ENCODE data around the gene BBS10.

DNA sequence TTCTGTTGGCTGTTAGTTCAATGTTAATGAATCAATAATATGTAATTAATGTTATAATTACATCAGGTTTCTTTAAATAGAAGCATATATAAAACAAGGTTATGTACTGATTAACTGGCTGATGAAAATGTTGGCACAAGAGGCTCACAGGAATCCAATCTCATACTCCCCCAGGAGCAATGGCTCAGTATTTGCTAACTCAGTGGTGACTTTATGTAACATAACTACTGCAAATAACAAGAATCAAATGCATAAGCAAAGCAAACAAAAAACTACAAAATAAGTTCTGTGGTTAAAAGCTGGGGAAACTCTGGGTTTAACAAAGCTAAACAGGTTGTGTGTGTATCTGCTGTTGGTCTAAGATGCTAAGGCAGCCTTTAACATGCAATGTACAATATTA, 27.7 kb upstream of the BBS10 start:
- TF ChIP-seq, protein P1, sequence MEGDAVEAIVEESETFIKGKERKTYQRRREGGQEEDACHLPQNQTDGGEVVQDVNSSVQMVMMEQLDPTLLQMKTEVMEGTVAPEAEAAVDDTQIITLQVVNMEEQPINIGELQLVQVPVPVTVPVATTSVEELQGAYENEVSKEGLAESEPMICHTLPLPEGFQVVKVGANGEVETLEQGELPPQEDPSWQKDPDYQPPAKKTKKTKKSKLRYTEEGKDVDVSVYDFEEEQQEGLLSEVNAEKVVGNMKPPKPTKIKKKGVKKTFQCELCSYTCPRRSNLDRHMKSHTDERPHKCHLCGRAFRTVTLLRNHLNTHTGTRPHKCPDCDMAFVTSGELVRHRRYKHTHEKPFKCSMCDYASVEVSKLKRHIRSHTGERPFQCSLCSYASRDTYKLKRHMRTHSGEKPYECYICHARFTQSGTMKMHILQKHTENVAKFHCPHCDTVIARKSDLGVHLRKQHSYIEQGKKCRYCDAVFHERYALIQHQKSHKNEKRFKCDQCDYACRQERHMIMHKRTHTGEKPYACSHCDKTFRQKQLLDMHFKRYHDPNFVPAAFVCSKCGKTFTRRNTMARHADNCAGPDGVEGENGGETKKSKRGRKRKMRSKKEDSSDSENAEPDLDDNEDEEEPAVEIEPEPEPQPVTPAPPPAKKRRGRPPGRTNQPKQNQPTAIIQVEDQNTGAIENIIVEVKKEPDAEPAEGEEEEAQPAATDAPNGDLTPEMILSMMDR (IDR thresholded peaks at IDR 0.05; ENCODE audit: low read depth, low read length), result no peak
- no peak for TF ChIP-seq EZH2phosphoT487 (IDR thresholded peaks at IDR 0.05; ENCODE audit: low read depth)

All from OCI-LY3 (cell line).